Measurements from ENCODE around the gene DES. TPM values are rescaled to one million over a fixed set of nuclear protein-coding genes. Genes with fewer than 3 reads are reported as not detected.

The DES gene
- total RNA-seq, 1 experiment from 2014 or later: not detected

GRCh38 chr2:219436491-219436890 is 18.3 kb downstream of the DES start:
- Histone ChIP-seq H3K27me3 (ENCODE audit: low read length) (no peaks in the 10 kb centered on the region), H3K9me3 (ENCODE audit: low read length) (no peaks in the 10 kb centered on the region), H3K27ac (ENCODE audit: low read length) (no peak overlapping the region), H3K9ac (ENCODE audit: low read length) (no peak overlapping the region), H3K4me1 (ENCODE audit: insufficient read depth, low read length) (peaks cover 10% of the 10 kb centered on the region), H3F3A (ENCODE audit: low read length, unreplicated experiment) (no peaks in the 10 kb centered on the region), H3K4me2 (ENCODE audit: low read length) (no peak overlapping the region), H2AFZ (ENCODE audit: low read length) (no peak overlapping the region), H4K20me1 (ENCODE audit: low read length) (no peaks in the 10 kb centered on the region), H3K9me2 (replicated peaks; ENCODE audit: low read length) (no peaks in the 10 kb centered on the region), H3K4me3 (ENCODE audit: low read length) (no peak overlapping the region), H3K36me3 (ENCODE audit: low read depth, low read length) (no peaks in the 10 kb centered on the region), H3K79me2 (ENCODE audit: low read length) (no peaks in the 10 kb centered on the region)
- DNase-seq: no peak
- ATAC-seq: no peak
- BruUV-seq (replicated peaks): no TSS peak
- CTCF ChIA-PET: interaction anchor here (0.6 kb wide), 1 partner anchor 19 kb away, joined by 3 read pairs; no protein-coding TSS in a partner anchor
- TF ChIP-seq EZH2phosphoT487 (IDR thresholded peaks at IDR 0.05; ENCODE audit: borderline replicate concordance, low read length): no peak
- no peak for TF ChIP-seq CTCF (conservative IDR thresholded peaks at IDR 0.05; ENCODE audit: low read depth, low read length)
- no peak for TF ChIP-seq EZH2 (IDR thresholded peaks at IDR 0.05; ENCODE audit: low read length, unreplicated experiment)
- POLR2A ChIA-PET (ENCODE audit: unreplicated experiment): interaction anchor here (0.6 kb wide), 1 partner anchor 38 kb away, joined by 4 read pairs; no protein-coding TSS in a partner anchor
- intact Hi-C loops (cut with micrococcal nuclease): no loop called here

DNA sequence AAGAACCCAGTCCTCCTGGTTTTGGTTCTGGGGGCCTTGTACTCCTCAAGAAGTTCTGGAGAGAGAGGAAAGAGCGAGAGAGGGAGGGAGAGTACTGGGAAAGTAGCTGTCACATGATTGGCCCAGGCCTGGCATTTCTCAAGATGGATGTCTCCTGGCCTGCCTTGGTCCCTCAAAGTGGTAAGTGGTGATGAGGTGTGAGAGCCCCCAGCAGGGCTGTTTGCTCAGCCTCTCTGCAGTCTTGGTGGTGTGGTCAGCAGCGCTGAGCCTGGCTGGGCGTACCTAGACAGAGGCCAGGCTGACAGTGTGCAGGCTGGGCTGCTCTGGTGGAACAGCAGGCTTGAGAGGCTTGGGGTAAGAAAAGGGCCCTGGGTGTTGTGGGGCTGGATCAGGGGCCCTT is 19.0 kb downstream of the DES start:
- ChIA-PET POLR2A (ENCODE audit: unreplicated experiment) (no interaction called here), CTCF (interaction anchor here (0.6 kb wide), 1 partner anchor 18 kb away, joined by 3 read pairs; no protein-coding TSS in a partner anchor)
- H3K27ac ChIP-seq (ENCODE audit: low read length): no peak overlapping the region
- no peaks in the 10 kb centered on the region for H3K36me3 ChIP-seq (ENCODE audit: low read depth, low read length)
- H3K9me3 ChIP-seq (ENCODE audit: low read length): no peaks in the 10 kb centered on the region
- H3K4me3 ChIP-seq (ENCODE audit: low read length): no peak overlapping the region
- no peaks in the 10 kb centered on the region for H3F3A ChIP-seq (ENCODE audit: low read length, unreplicated experiment)
- ATAC-seq: no peak
- H3K27me3 ChIP-seq (ENCODE audit: low read length): no peaks in the 10 kb centered on the region
- no peaks in the 10 kb centered on the region for H4K20me1 ChIP-seq (ENCODE audit: low read length)
- TF ChIP-seq EZH2phosphoT487 (IDR thresholded peaks at IDR 0.05; ENCODE audit: borderline replicate concordance, low read length) (no peak), CTCF (conservative IDR thresholded peaks at IDR 0.05; ENCODE audit: low read depth, low read length) (no peak), EZH2 (IDR thresholded peaks at IDR 0.05; ENCODE audit: low read length, unreplicated experiment) (no peak)
- BruUV-seq (replicated peaks): no TSS peak
- DNase-seq: no peak
- no peak overlapping the region for H2AFZ ChIP-seq (ENCODE audit: low read length)
- no peak overlapping the region for H3K9ac ChIP-seq (ENCODE audit: low read length)
- intact Hi-C loops (cut with micrococcal nuclease): no loop called here
- no peaks in the 10 kb centered on the region for H3K9me2 ChIP-seq (replicated peaks; ENCODE audit: low read length)
- no peaks in the 10 kb centered on the region for H3K79me2 ChIP-seq (ENCODE audit: low read length)
- no peak overlapping the region for H3K4me2 ChIP-seq (ENCODE audit: low read length)
- H3K4me1 ChIP-seq (ENCODE audit: insufficient read depth, low read length): peaks cover 11% of the 10 kb centered on the region

DNA sequence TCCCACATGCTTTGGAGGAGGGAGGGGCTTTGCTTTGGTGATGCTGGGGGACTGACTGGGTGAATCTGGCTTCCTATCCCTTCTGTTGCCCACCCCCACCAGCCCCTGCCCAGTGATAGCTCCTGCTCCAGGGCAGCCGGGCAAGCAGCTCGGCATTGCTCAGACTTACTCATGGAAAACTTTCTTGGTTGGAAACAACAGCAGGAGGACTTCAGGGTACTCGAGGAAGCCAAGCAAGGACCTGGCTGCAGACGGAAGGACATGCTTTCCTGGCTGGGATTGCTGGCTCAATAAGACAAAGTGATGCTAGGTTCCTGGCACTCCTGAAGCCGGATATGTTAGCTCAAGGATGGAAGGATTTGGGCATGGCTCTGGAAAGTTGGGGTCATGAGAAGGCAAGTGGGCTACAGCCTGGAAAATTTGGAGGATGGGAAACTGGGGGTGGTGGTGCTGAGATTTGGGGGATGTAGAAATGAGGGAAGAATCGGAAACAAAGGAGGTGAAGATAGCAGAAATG is 19.6 kb downstream of the DES start:
- no peak overlapping the region for H3K9ac ChIP-seq (ENCODE audit: low read length)
- no peaks in the 10 kb centered on the region for H3K27me3 ChIP-seq (ENCODE audit: low read length)
- no peaks in the 10 kb centered on the region for H4K20me1 ChIP-seq (ENCODE audit: low read length)
- ChIA-PET CTCF (no interaction called here), POLR2A (ENCODE audit: unreplicated experiment) (no interaction called here)
- no peak overlapping the region for H3K27ac ChIP-seq (ENCODE audit: low read length)
- H2AFZ ChIP-seq (ENCODE audit: low read length): no peak overlapping the region
- BruUV-seq (replicated peaks): no TSS peak
- H3F3A ChIP-seq (ENCODE audit: low read length, unreplicated experiment): no peaks in the 10 kb centered on the region
- intact Hi-C loops (cut with micrococcal nuclease): no loop called here
- DNase-seq (no peak), ATAC-seq (no peak)
- TF ChIP-seq EZH2phosphoT487 (IDR thresholded peaks at IDR 0.05; ENCODE audit: borderline replicate concordance, low read length): no peak
- no peak for TF ChIP-seq CTCF (conservative IDR thresholded peaks at IDR 0.05; ENCODE audit: low read depth, low read length)
- H3K9me2 ChIP-seq (replicated peaks; ENCODE audit: low read length): no peaks in the 10 kb centered on the region
- H3K36me3 ChIP-seq (ENCODE audit: low read depth, low read length): no peaks in the 10 kb centered on the region
- H3K4me2 ChIP-seq (ENCODE audit: low read length): no peak overlapping the region
- peaks cover 5% of the 10 kb centered on the region for H3K79me2 ChIP-seq (ENCODE audit: low read length)
- H3K9me3 ChIP-seq (ENCODE audit: low read length): no peaks in the 10 kb centered on the region
- peaks cover 15% of the 10 kb centered on the region for H3K4me1 ChIP-seq (ENCODE audit: insufficient read depth, low read length)
- H3K4me3 ChIP-seq (ENCODE audit: low read length): no peak overlapping the region
